Measurements from ENCODE around the gene GIPC2. TPM values are rescaled to one million over a fixed set of nuclear protein-coding genes. Genes with fewer than 3 reads are reported as not detected.
"Not testable (repeated sequence)": the region's sequence is repeated elsewhere in the genome, so short reads cannot be mapped to it uniquely, and the experiment has no call there.

The GIPC2 gene
- total and polyA plus RNA-seq, 2 of the 4 experiments (the other 2 are of a cell fraction) = 0.07 to 0.18 TPM

DNA sequence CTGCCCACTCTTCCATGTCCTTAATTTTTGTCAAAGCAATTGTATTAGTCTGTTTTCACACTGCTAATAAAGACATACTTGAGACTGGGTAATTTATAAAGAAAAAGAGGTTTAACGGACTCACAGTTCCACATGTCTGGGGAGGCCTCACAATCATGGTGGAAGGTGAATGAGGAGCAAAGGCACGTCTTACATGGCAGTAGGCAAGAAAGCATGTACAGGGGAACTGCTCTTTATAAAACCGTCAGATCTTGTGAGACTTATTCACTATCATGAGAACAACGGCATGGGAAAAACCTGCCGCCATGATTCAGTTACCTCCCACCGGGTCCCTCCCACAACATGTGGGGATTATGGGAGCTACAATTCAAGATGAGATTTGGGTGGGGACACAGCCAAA, 74.7 kb downstream of the GIPC2 start:
- WGBS, 2 experiments (ENCODE audit: extremely low coverage in 2 of 2, insufficient read length in 1 of 2) = no CpG with 5 or more reads among the region's 6 CpGs
- H2BK120ac ChIP-seq (ENCODE audit: low read depth, low read length); H3K36me3 ChIP-seq (ENCODE audit: control insufficient read depth, insufficient read depth, low read length); intact Hi-C loops (cut with micrococcal nuclease); H3K9me3 ChIP-seq (ENCODE audit: control insufficient read depth, insufficient read depth, low read length); H2AK9ac ChIP-seq (replicated peaks; ENCODE audit: low read depth, low read length, poor library complexity); H3K27me3 ChIP-seq (ENCODE audit: control insufficient read depth, insufficient read depth, low read length); H3K4me3 ChIP-seq (ENCODE audit: insufficient read depth, low read depth, low read length); DNase-seq; POLR2A ChIA-PET (ENCODE audit: unreplicated experiment); H3K14ac ChIP-seq (replicated peaks; ENCODE audit: low read depth, low read length); H3K9me1 ChIP-seq (ENCODE audit: insufficient read depth, low read length); H3K79me1 ChIP-seq (ENCODE audit: low read depth in 1 of 2, low read length in 2 of 2); H3K18ac ChIP-seq (ENCODE audit: low read depth, low read length); H3K9ac ChIP-seq (ENCODE audit: low read depth, low read length); ATAC-seq (ENCODE audit: low read depth); H3K4ac ChIP-seq (ENCODE audit: low read depth, low read length); H2AK5ac ChIP-seq (ENCODE audit: low read depth, low read length); H3K56ac ChIP-seq (ENCODE audit: extremely low read depth, insufficient read depth, low read length); H3K4me2 ChIP-seq (ENCODE audit: low read depth, low read length); H4K5ac ChIP-seq (ENCODE audit: low read depth, low read length); H2BK15ac ChIP-seq (ENCODE audit: low read depth, low read length); H3K4me1 ChIP-seq (ENCODE audit: control insufficient read depth, insufficient read depth, low read length); H4K91ac ChIP-seq (ENCODE audit: insufficient read depth, low read depth, low read length); dilution Hi-C loops (cut with HindIII; ENCODE audit: low sequenced_read_pairs, unreplicated experiment); CTCF ChIA-PET; H4K20me1 ChIP-seq (ENCODE audit: insufficient read depth, low read length); H2BK20ac ChIP-seq (ENCODE audit: low read depth, low read length); H2AFZ ChIP-seq (replicated peaks; ENCODE audit: low read length, poor library complexity); BruUV-seq (replicated peaks); H2BK5ac ChIP-seq (ENCODE audit: low read depth, low read length, poor library complexity, severe bottlenecking); H3K27ac ChIP-seq (ENCODE audit: insufficient read depth, low read length); H3K23ac ChIP-seq (ENCODE audit: low read depth, low read length); H4K8ac ChIP-seq (ENCODE audit: low read depth in 2 of 2, low read length in 2 of 2): not testable (repeated sequence)
- in situ Hi-C loops (cut with MboI; ENCODE audit: low sequenced_read_pairs) = loop anchor here (25.0 kb wide), 2 partner anchors 308 to 533 kb away; no protein-coding TSS in a partner anchor

Measured in IMR-90 (cell line).